HFF-Myc (cell line): Measurements from ENCODE around the gene ARHGEF40.

Experiments
- DNase-seq: peaks from one replicate; pipeline ENCODE4 v3.0.0-alpha.2; 2011; ENCODE audit warnings: low read depth; ENCODE audit errors: extremely low read depth
- H3K4me3 ChIP-seq: replicated peaks from 2 replicates; pipeline ENCODE4 v1.5.1; 2011; ENCODE audit warnings: low read depth, mild to moderate bottlenecking, control low read depth, low read length
- TF ChIP-seq, protein P1 (sequence below): IDR thresholded peaks from 2 replicates; pipeline ENCODE4 v1.5.1; 2012; ENCODE audit warnings: mild to moderate bottlenecking, low read depth, low read length, control low read depth; ENCODE audit errors: missing control alignments

ARHGEF40 gene

DNA sequence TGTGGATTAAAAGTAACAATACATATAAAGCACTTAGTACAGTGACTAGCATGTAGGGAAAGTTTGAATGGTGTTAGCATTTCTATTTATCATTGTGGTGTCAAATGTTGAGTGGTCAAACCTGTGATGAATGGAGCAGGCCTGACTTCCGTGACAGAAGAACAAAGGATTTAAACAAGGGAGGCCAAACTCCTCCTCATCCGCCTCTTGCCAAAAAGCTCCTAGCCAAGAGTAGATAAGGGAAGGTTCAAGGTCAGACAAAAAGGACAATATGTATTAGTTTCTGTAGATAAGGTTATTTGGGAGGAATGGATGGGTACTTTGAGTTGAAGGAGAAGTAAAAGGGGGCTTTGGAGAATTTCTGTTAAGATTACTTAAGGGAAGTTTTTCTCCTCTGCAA lies 21.5 kb upstream of the ARHGEF40 start:
- no peak overlapping the region for H3K4me3 ChIP-seq
- TF ChIP-seq, protein P1, sequence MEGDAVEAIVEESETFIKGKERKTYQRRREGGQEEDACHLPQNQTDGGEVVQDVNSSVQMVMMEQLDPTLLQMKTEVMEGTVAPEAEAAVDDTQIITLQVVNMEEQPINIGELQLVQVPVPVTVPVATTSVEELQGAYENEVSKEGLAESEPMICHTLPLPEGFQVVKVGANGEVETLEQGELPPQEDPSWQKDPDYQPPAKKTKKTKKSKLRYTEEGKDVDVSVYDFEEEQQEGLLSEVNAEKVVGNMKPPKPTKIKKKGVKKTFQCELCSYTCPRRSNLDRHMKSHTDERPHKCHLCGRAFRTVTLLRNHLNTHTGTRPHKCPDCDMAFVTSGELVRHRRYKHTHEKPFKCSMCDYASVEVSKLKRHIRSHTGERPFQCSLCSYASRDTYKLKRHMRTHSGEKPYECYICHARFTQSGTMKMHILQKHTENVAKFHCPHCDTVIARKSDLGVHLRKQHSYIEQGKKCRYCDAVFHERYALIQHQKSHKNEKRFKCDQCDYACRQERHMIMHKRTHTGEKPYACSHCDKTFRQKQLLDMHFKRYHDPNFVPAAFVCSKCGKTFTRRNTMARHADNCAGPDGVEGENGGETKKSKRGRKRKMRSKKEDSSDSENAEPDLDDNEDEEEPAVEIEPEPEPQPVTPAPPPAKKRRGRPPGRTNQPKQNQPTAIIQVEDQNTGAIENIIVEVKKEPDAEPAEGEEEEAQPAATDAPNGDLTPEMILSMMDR: no peak
- no peak for DNase-seq

DNA sequence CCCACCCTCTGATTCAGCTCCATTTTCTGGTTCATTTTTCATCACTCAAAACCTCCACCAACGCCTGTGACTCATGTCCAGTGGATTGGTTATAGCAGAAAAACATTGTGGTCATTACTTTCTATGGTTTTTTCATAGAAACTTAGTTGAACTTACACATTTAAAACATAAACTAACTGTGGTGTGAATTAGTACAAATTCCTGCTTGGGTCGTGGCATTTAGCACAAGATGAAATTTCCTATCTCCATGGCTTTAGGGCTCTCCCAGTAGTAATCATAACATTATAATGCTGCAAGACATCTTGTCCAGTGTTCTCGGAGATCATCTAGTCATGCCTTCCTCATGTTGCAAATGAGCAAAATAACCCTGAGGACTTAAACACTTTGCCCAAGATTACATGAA lies 20.8 kb upstream of the ARHGEF40 start:
- TF ChIP-seq, protein P1: no peak
- no peak for DNase-seq
- H3K4me3 ChIP-seq: no peak overlapping the region

DNA sequence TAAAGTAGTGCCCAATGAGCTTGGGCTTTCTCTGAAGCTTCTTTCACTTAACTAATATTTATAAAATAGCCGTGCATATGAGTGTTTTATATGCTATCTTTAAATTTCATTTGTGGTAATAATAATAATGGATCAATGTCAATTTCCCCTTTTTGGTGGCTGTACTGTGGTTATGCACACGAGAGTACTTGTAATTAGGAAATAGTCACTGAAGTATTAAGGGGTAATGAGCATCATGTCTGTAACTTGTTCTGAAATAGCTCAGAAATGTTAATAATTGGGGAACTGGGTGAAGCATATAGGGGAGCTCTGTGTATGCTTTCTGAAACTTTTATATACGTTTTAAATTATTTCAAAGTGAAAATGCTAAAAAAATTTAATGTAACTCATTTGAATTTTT lies 19.5 kb upstream of the ARHGEF40 start:
- TF ChIP-seq, protein P1: no peak
- no peak overlapping the region for H3K4me3 ChIP-seq
- no peak for DNase-seq

DNA sequence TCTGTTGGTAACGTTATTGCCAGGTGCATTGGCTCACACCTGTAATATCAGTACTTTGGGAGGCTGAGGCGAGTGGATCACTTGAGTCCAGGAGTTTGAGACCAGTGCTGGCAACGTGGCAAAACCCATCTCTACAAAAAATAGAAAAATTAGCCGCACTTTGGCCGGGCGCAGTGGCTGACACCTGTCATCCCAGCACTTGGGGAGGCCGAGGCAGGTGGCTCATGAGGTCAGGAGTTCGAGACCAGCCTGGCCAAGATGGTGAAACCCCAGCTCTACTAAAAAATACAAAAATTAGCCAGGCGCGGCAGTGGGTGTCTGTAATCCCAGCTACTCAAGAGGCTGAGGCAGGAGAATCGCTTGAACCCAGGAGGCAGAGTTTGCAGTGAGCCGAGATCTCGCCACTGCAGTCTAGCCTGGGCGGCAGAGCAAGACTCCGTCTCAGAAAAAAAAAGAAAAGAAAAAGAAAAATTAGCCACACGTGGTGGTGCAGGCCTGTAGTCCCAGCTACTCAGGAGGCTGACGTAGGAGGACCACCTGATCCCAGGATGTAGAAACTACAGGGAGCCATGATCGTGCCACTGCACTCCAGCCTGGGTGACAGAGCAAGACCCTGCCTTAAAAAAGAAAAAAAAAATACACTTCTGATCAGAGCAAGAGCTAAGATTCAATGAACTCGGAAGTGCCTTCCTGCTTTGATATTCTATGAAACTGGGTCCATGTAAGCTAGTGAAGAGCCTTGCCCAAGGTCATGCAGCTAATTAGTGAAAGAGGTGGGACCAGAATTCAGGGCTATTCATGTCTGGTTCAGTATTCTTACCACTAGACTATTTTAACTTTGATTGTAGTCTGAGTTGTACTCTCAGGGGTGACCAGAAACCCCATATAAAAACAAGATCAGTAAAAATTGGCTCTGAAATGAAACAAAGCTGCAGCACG lies 16.7 kb upstream of the ARHGEF40 start:
- TF ChIP-seq, protein P1: no peak
- no peak for DNase-seq
- H3K4me3 ChIP-seq: no peak overlapping the region

DNA sequence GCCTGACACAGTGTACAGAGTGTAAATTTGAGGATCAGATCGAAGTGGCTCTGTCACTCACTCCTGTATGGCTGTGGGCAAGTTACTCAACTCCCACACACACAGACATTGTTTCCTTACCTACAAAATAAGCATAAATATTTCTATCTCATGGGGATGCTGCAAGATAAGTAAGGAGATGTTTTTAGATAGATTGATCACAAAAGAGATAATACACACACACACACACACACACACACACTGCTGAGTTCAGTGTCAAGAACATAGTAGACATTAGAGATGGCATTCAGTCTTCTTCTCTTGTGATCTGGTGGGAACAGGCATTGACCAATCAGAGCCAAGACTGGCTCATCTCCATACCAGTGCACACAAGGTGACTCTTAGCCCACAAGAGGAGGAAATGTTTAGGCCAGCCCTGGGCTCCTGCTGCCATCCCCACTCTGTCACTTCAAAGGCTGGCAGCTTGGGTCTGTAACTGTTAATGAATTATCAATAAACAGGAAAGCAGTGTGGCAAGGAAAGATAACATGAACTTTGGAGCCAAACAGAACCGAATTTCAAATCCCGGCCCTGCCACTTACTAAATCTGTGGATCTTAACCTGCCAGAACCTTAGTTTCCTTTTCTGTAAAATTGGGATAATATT lies 15.9 kb upstream of the ARHGEF40 start:
- no peak overlapping the region for H3K4me3 ChIP-seq
- no peak for DNase-seq
- TF ChIP-seq, protein P1: no peak

DNA sequence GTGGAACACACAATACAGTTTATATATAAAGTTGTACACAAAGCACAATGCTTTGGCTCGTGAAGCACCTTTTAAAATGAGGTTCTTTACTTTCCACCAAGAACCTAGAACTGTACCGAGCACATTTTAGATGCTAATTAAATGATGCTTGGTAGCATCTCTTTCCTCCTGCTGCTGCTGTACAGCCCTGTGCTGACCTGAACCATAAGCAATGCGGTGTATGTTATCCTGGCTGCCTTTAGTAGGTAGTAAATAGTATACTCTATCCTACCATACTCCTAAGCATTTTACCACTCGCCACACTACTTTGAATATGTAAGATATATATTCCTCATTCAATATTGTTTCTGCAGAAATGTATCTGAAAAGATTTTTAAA lies 15.3 kb upstream of the ARHGEF40 start:
- H3K4me3 ChIP-seq: no peak overlapping the region
- no peak for DNase-seq
- TF ChIP-seq, protein P1: no peak
